ENCODE measurements around the gene TMEM213. TPM values are rescaled to one million over a fixed set of nuclear protein-coding genes. Genes with fewer than 3 reads are reported as not detected.

The TMEM213 gene
- total RNA-seq, 4 donors from 2014 or later, result 0.25 TPM; not detected in 3

- no peak for ATAC-seq
- Histone ChIP-seq H3K27ac (no peak overlapping the region), H3K27me3 (no peaks in the 10 kb centered on the region), H3K4me3 (no peak overlapping the region), H3K36me3 (no peaks in the 10 kb centered on the region), H3K4me1 (peaks cover 0 to 6% (median 0%) of the 10 kb centered on the region in 3 donors), H3K9me3 (no peaks in the 10 kb centered on the region)
- WGBS, 2 donors (ENCODE audit: low coverage in 1 of 2), result 83 to 88% methylated on average over 6 to 8 of the region's 9 CpGs
- TF ChIP-seq EP300 (IDR thresholded peaks at IDR 0.05) (no peak), POLR2AphosphoS5 (IDR thresholded peaks at IDR 0.05) (no peak)
These were observed 89.4 kb downstream of the TMEM213 start for GRCh38 chr7:138887085-138887710.

Small RNA genes lying within 50 kb of the gene (small RNA-seq; reads per million reads assigned to genes)
- 0 reads per million in 4 donors for gene RNU6-1272P

Other genes starting within 250 kb of the TMEM213 start
- under 1 TPM in 1 of 4 donors, not detected in 3; 0.08 TPM for gene SVOPL, start 96.6 kb upstream of the TMEM213 start, total RNA-seq
- gene ATP6V0A4, start 202 bp downstream of the TMEM213 start, total RNA-seq, result under 1 TPM in 1 of 4 donors, not detected in 3; 0.82 TPM
- gene KIAA1549, start 183.4 kb downstream of the TMEM213 start, total RNA-seq, result 1 to 10 TPM in 3 of 4 donors, under 1 TPM in 1; 0.93 to 3.8 (median 2.0) TPM
- 10 to 100 TPM in 2 of 4 donors, 1 to 10 TPM in 2; 7.3 to 12.4 (median 10.2) TPM for gene ZC3HAV1L, start 238.0 kb downstream of the TMEM213 start, total RNA-seq

Data from gastroesophageal sphincter (tissue), 4 donors.